IMR-90 (cell line): ENCODE measurements around the gene PKNOX1. TPM values are rescaled to one million over a fixed set of nuclear protein-coding genes. Genes with fewer than 3 reads are reported as not detected.

Experiments used
- ATAC-seq: fragments of 200-7000 bp; cut with Tn5 transposase; 2 replicates; pipeline ENCODE4 v1.9.1; 2020; ENCODE audit warnings: low read depth, mild to moderate bottlenecking, moderate library complexity
- BruUV-seq: library from RNA; stranded (reverse); fragments of 400-500 nt; replicated peaks from 2 replicates; lab custom pipeline; 2021; lab: Mats Ljungman, UMichigan
- CTCF ChIA-PET: fragments of 300-600 bp; formaldehyde crosslinking; extraction: SDS; loops from one replicate; lab custom pipeline; 2021; ENCODE audit warnings: antibody characterized with exemption; lab: Yijun Ruan, JAX
- POLR2A ChIA-PET: fragments of 300-600 bp; sonication (Branson Sonifier 250); formaldehyde crosslinking; loops from one replicate; lab custom pipeline; 2022; ENCODE audit warnings: antibody characterized with exemption; ENCODE audit not compliant: unreplicated experiment; lab: Charles Lee
- DNase-seq: peaks from one replicate; pipeline ENCODE4 v3.0.0; 2013
- H2AFZ ChIP-seq: replicated peaks from 2 replicates; pipeline ENCODE3; 2013; ENCODE audit warnings: low read length, mild to moderate bottlenecking; ENCODE audit not compliant: poor library complexity
- H2AK5ac ChIP-seq: 2 replicates; pipeline ENCODE4 v1.6.1; 2013; ENCODE audit warnings: low read depth, low read length, inconsistent platforms
- H2AK9ac ChIP-seq: replicated peaks from 2 replicates; pipeline ENCODE3; 2013; ENCODE audit warnings: mild to moderate bottlenecking, low read depth, low read length, moderate library complexity; ENCODE audit not compliant: poor library complexity
- H2BK120ac ChIP-seq: 2 replicates; pipeline ENCODE4 v1.6.1; 2013; ENCODE audit warnings: low read depth, low read length, inconsistent platforms
- H2BK15ac ChIP-seq: 3 replicates; pipeline ENCODE4 v1.6.1; 2013; ENCODE audit warnings: low read depth, low read length, inconsistent platforms
- H2BK20ac ChIP-seq: 2 replicates; pipeline ENCODE4 v1.6.1; 2013; ENCODE audit warnings: low read depth, mild to moderate bottlenecking, inconsistent platforms, low read length, moderate library complexity
- H2BK5ac ChIP-seq: 2 replicates; pipeline ENCODE4 v1.6.1; 2013; ENCODE audit warnings: mild to moderate bottlenecking, low read depth, low read length, inconsistent platforms; ENCODE audit not compliant: poor library complexity, severe bottlenecking
- H3K14ac ChIP-seq: replicated peaks from 2 replicates; pipeline ENCODE4 v1.6.1; 2013; ENCODE audit warnings: low read depth, low read length, inconsistent platforms
- H3K18ac ChIP-seq: 2 replicates; pipeline ENCODE4 v1.6.1; 2013; ENCODE audit warnings: low read depth, low read length, control low read depth
- H3K23ac ChIP-seq: 2 replicates; pipeline ENCODE4 v1.6.1; 2013; ENCODE audit warnings: low read depth, low read length, inconsistent platforms
- H3K27ac ChIP-seq: 2 replicates; pipeline ENCODE4 v1.5.1; 2013; ENCODE audit warnings: mild to moderate bottlenecking, control low read depth, low read length; ENCODE audit not compliant: insufficient read depth
- H3K27me3 ChIP-seq: 2 replicates; pipeline ENCODE4 v1.6.1; 2013; ENCODE audit warnings: low read length; ENCODE audit not compliant: control insufficient read depth, insufficient read depth
- H3K36me3 ChIP-seq: 2 replicates; pipeline ENCODE4 v1.6.1; 2013; ENCODE audit warnings: low read length, mixed read lengths; ENCODE audit not compliant: control insufficient read depth, insufficient read depth
- H3K4ac ChIP-seq: 2 replicates; pipeline ENCODE4 v1.6.1; 2013; ENCODE audit warnings: low read depth, low read length, inconsistent platforms
- H3K4me1 ChIP-seq: 2 replicates; pipeline ENCODE4 v1.6.1; 2013; ENCODE audit warnings: low read length, mixed read lengths; ENCODE audit not compliant: control insufficient read depth, insufficient read depth
- H3K4me2 ChIP-seq: 2 replicates; pipeline ENCODE4 v1.6.1; 2013; ENCODE audit warnings: low read depth, mild to moderate bottlenecking, control low read depth, low read length, moderate library complexity
- H3K4me3 ChIP-seq: 2 replicates; pipeline ENCODE4 v1.5.1; 2013; ENCODE audit warnings: low read depth, mild to moderate bottlenecking, control low read depth, low read length, moderate library complexity; ENCODE audit not compliant: insufficient read depth
- H3K56ac ChIP-seq: 2 replicates; pipeline ENCODE4 v1.6.1; 2013; ENCODE audit warnings: low read length, inconsistent platforms; ENCODE audit not compliant: insufficient read depth; ENCODE audit errors: extremely low read depth
- H3K79me1 ChIP-seq, 2 experiments: 2 replicates each; pipeline ENCODE4 v1.6.1; 2013; ENCODE audit warnings: low read length in 2 of 2, inconsistent platforms in 1 of 2, low read depth in 1 of 2
- H3K9ac ChIP-seq: 2 replicates; pipeline ENCODE4 v1.6.1; 2013; ENCODE audit warnings: low read depth, low read length, control low read depth
- H3K9me1 ChIP-seq: 2 replicates; pipeline ENCODE4 v1.6.1; 2013; ENCODE audit warnings: low read length, inconsistent platforms; ENCODE audit not compliant: insufficient read depth
- H3K9me3 ChIP-seq: 2 replicates; pipeline ENCODE4 v1.6.1; 2013; ENCODE audit warnings: low read length; ENCODE audit not compliant: control insufficient read depth, insufficient read depth
- H4K20me1 ChIP-seq: 2 replicates; pipeline ENCODE4 v1.6.1; 2013; ENCODE audit warnings: low read length, inconsistent platforms; ENCODE audit not compliant: insufficient read depth
- H4K5ac ChIP-seq: 2 replicates; pipeline ENCODE4 v1.6.1; 2013; ENCODE audit warnings: mild to moderate bottlenecking, low read depth, low read length, control low read depth
- H4K8ac ChIP-seq, 2 experiments: 2 replicates each; pipeline ENCODE4 v1.6.1; 2013; ENCODE audit warnings: low read depth in 2 of 2, low read length in 2 of 2, control low read depth in 1 of 2, inconsistent platforms in 1 of 2
- H4K91ac ChIP-seq: 2 replicates; pipeline ENCODE4 v1.6.1; 2013; ENCODE audit warnings: low read depth, low read length, inconsistent platforms; ENCODE audit not compliant: insufficient read depth
- NFE2L2 ChIP-seq: fragments of 150-350 bp; IDR thresholded peaks from 2 replicates; pipeline ENCODE4 v1.6.1; 2016; ENCODE audit warnings: low read depth, mild to moderate bottlenecking, low read length
- WGBS, 2 experiments: methylation state at CpG; one replicate each; pipeline versions ENCODE4 v1.1.5 to v1.1.7; 2013; ENCODE audit warnings: missing lambda C conversion rate in 2 of 2; ENCODE audit not compliant: insufficient read length in 1 of 2; ENCODE audit errors: extremely low coverage in 2 of 2; 5-methylcytosine and 5-hydroxymethylcytosine counted together
- dilution Hi-C: fragments of 300-500 bp; cut with HindIII; formaldehyde crosslinking; loops from one replicate; pipeline ENCODE4 v1.14.3; 2018; ENCODE audit warnings: low sequenced_read_pairs; ENCODE audit not compliant: unreplicated experiment
- in situ Hi-C: fragments of 300-500 bp; cut with MboI; formaldehyde crosslinking; loops from 3 replicates; pipeline ENCODE4 v1.14.3; 2019; ENCODE audit warnings: low sequenced_read_pairs, inconsistent platforms, mixed read lengths
- intact Hi-C: fragments of 100-400 bp; cut with micrococcal nuclease; formaldehyde crosslinking; loops from 2 replicates; pipeline ENCODE4 v1.10.0; 2022
- polyA plus RNA-seq, 3 experiments: library from polyadenylated mRNA; depleted of rRNA; stranded (reverse); fragments of >200 nt; gene quantifications; 2 replicates each; pipeline ENCODE4 v1.2.3, GENCODE V29; 2012; ENCODE audit warnings: low replicate concordance in 1 of 3
- total RNA-seq: library from RNA; depleted of rRNA; stranded (reverse); fragments of >200 nt; gene quantifications from 2 replicates; pipeline ENCODE4 v1.2.3, GENCODE V29; 2012
- TF ChIP-seq, protein P1 (sequence below): fragments of 150-350 bp; IDR thresholded peaks from 2 replicates; pipeline ENCODE4 v1.6.1; 2016; ENCODE audit warnings: low read depth, mild to moderate bottlenecking, low read length, moderate library complexity, borderline replicate concordance

PKNOX1 gene
- total and polyA plus RNA-seq, 2 of the 4 experiments (the other 2 are of a cell fraction) = 35.0 to 61.0 TPM

DNA sequence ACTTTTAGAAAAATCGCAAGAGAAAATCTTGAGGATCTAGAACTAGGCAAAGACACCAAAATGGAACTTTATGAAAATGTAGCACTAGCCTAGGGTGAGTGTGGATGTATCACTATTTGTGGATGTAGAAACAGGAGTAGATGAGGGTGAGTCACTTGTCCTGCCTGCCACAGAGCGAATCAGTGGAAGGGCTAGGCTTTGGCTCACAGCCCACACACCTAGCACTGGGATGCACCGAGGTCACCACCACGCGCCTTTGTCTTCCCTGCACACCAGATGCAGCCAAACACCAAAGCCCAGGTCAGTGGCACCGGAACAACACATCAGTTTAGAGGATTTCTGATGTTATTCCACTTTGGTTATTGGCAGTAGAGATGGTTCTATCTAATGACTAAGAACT is 38.2 kb downstream of the PKNOX1 start:
- H2BK15ac ChIP-seq = no peak overlapping the region
- H3K23ac ChIP-seq = no peak overlapping the region
- no peak overlapping the region for H4K8ac ChIP-seq
- no peak overlapping the region for H3K9ac ChIP-seq
- no peak overlapping the region for H3K4me3 ChIP-seq
- dilution Hi-C loops (no loop called here), in situ Hi-C loops (no loop called here), intact Hi-C loops (no loop called here)
- no TSS peak for BruUV-seq
- H2BK120ac ChIP-seq = no peak overlapping the region
- no peak overlapping the region for H2BK20ac ChIP-seq
- ChIA-PET CTCF (no interaction called here), POLR2A (no interaction called here)
- ATAC-seq (no peak), DNase-seq (peak; percentile 58)
- no peaks in the 10 kb centered on the region for H3K9me3 ChIP-seq
- no peak overlapping the region for H3K27ac ChIP-seq
- H3K4ac ChIP-seq = no peak overlapping the region
- no peak overlapping the region for H4K5ac ChIP-seq
- H2AFZ ChIP-seq = no peak overlapping the region
- no peaks in the 10 kb centered on the region for H4K20me1 ChIP-seq
- no peak overlapping the region for H3K18ac ChIP-seq
- no peak overlapping the region for H4K91ac ChIP-seq
- peaks cover 10% of the 10 kb centered on the region for H3K9me1 ChIP-seq
- H3K4me2 ChIP-seq = no peak overlapping the region
- H2AK9ac ChIP-seq = no peak overlapping the region
- no peak overlapping the region for H2AK5ac ChIP-seq
- H3K4me1 ChIP-seq = no peaks in the 10 kb centered on the region
- no CpG with 5 or more reads among the region's 6 CpGs for WGBS, 2 experiments
- peaks cover 4 to 40% of the 10 kb centered on the region in 2 experiments for H3K79me1 ChIP-seq
- no peak overlapping the region for H3K14ac ChIP-seq
- H3K56ac ChIP-seq = no peak overlapping the region
- no peaks in the 10 kb centered on the region for H3K27me3 ChIP-seq
- TF ChIP-seq, protein P1, sequence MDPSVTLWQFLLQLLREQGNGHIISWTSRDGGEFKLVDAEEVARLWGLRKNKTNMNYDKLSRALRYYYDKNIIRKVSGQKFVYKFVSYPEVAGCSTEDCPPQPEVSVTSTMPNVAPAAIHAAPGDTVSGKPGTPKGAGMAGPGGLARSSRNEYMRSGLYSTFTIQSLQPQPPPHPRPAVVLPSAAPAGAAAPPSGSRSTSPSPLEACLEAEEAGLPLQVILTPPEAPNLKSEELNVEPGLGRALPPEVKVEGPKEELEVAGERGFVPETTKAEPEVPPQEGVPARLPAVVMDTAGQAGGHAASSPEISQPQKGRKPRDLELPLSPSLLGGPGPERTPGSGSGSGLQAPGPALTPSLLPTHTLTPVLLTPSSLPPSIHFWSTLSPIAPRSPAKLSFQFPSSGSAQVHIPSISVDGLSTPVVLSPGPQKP = no peak
- no peak for TF ChIP-seq NFE2L2
- H3K36me3 ChIP-seq = peaks cover 32% of the 10 kb centered on the region
- H2BK5ac ChIP-seq = no peak overlapping the region
